GM12801 (cell line): ENCODE measurements around the gene GARNL3.

Experiments
- CTCF ChIP-seq: IDR thresholded peaks from one replicate; pipeline ENCODE4 v1.5.1; 2011; ENCODE audit warnings: control low read depth; ENCODE audit not compliant: insufficient read length; ENCODE audit errors: extremely low read depth

Gene GARNL3

GRCh38 chr9:127225801-127226625 is 38.6 kb upstream of the GARNL3 start:
- TF ChIP-seq CTCF: no peak

GRCh38 chr9:127229691-127230417 is 34.7 kb upstream of the GARNL3 start:
- no peak for TF ChIP-seq CTCF

- no peak for TF ChIP-seq CTCF
These were observed 32.9 kb upstream of the GARNL3 start for GRCh38 chr9:127231666-127232065.

GRCh38 chr9:127232833-127233549 is 31.6 kb upstream of the GARNL3 start:
- no peak for TF ChIP-seq CTCF

- TF ChIP-seq CTCF: no peak
These were observed 31.0 kb upstream of the GARNL3 start for GRCh38 chr9:127233550-127233949.

- no peak for TF ChIP-seq CTCF
These were observed 30.6 kb upstream of the GARNL3 start for GRCh38 chr9:127233989-127234388.

GRCh38 chr9:127237801-127238200 is 26.8 kb upstream of the GARNL3 start:
- TF ChIP-seq CTCF: no peak
